ENCODE measurements around the gene HOXA6. TPM values are rescaled to one million over a fixed set of nuclear protein-coding genes. Genes with fewer than 3 reads are reported as not detected.

HOXA6 gene
- total and polyA plus RNA-seq, 2 donors (not counting 1 experiment from before 2014, with no cell fraction given): 0.18 to 0.49 TPM

DNA sequence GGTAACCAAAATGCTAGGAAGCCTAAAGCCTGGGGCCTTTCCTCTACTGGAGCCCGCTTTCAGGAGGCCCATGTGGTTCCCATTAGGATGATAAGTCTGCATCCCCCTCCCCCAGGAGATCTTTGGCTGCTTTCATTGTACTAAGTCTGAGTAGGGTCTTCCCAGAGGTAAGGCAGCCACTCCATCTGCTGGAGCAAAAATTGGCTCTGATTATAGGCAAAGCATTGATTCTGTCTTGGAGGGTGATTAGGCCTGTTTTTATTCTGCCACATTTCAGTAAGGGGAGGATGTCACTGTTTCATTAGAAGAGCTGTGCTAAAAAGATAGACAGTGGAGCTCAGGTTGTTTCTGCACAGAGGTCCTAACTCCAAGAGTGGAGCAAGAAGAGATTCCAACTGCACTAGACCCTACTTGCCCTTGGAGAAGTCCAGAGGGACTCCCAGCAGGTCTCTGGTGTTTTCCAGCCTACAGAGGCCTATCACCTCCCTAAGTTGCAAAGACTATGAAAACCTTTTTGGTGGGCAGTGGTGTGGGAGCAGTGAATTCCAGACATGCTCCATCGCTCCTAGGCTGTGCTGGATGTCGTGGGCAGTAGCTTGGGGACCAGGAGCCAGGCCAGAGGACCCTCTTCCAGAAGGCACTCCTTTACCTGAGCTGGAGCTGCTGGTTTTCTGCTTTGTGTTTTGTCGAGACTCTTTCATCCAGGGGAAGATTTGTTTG lies 37.9 kb downstream of the HOXA6 start:
- ChIA-PET CTCF (no interaction called here), POLR2A (interaction anchor here (1.2 kb wide), 1 partner anchor 16 kb away, joined by 3 read pairs; no protein-coding TSS in a partner anchor)
- H3K4me2 ChIP-seq (replicated peaks; ENCODE audit: low read depth, low read length, poor library complexity, severe bottlenecking): no peak overlapping the region
- H3K9ac ChIP-seq (ENCODE audit: low read length): no peak overlapping the region
- peaks cover 0 to 12% (median 7%) of the 10 kb centered on the region in 4 experiments for H3K27me3 ChIP-seq (replicated peaks in 1 of 4; ENCODE audit: control extremely low read depth in 1 of 4, control insufficient read depth in 3 of 4, insufficient read depth in 4 of 4, low read length in 3 of 4)
- 83% methylated on average over 3 of the region's 4 CpGs for WGBS (ENCODE audit: insufficient coverage)
- no peaks in the 10 kb centered on the region for H3K36me3 ChIP-seq (replicated peaks in 1 of 2; ENCODE audit: control extremely low read depth in 1 of 2, control insufficient read depth in 1 of 2, extremely low read depth in 1 of 2, insufficient read depth in 2 of 2, low read length in 1 of 2)
- Mint-ChIP-seq H3K27me3 (peaks cover 18% of the 10 kb centered on the region), H3K4me1 (no peaks in the 10 kb centered on the region), H3K4me3 (no peak overlapping the region), H3K27ac (no peak overlapping the region), H3K9me3 (ENCODE audit: insufficient read depth) (no peaks in the 10 kb centered on the region)
- no peaks in the 10 kb centered on the region for H3K79me2 ChIP-seq (ENCODE audit: control insufficient read depth, insufficient read depth, low read length)
- intact Hi-C loops (cut with micrococcal nuclease): no loop called here
- no peak overlapping the region for H3K4me3 ChIP-seq (ENCODE audit: control extremely low read depth in 1 of 5, extremely low read depth in 1 of 5, insufficient read depth in 1 of 5, low read depth in 2 of 5, low read length in 4 of 5)
- ATAC-seq (ENCODE audit: low read depth) (no peak), DNase-seq (no peak)
- H3K4me1 ChIP-seq (ENCODE audit: control insufficient read depth in 2 of 2, insufficient read depth in 2 of 2, low read length in 2 of 2): no peaks in the 10 kb centered on the region
- H3K9me3 ChIP-seq (ENCODE audit: control extremely low read depth in 1 of 3, control insufficient read depth in 2 of 3, insufficient read depth in 1 of 3, low read length in 2 of 3): peaks cover 0 to 22% (median 0%) of the 10 kb centered on the region in 3 donors
- H4K20me1 ChIP-seq (ENCODE audit: control insufficient read depth, insufficient read depth, low read length, poor library complexity, severe bottlenecking): no peaks in the 10 kb centered on the region
- no peak overlapping the region for H2AFZ ChIP-seq (ENCODE audit: insufficient read depth, low read depth, low read length, poor library complexity, severe bottlenecking)
- no peak overlapping the region for H3K27ac ChIP-seq (ENCODE audit: low read length in 2 of 2)
- TF ChIP-seq CTCF (IDR thresholded peaks at IDR 0.05) (no peak), EZH2 (IDR thresholded peaks at IDR 0.05; ENCODE audit: borderline replicate concordance, insufficient read depth, low read depth, low read length, poor library complexity, severe bottlenecking) (no peak)

- Histone ChIP-seq H3K4me1 (ENCODE audit: control insufficient read depth in 2 of 2, insufficient read depth in 2 of 2, low read length in 2 of 2) (no peaks in the 10 kb centered on the region), H3K36me3 (replicated peaks in 1 of 2; ENCODE audit: control extremely low read depth in 1 of 2, control insufficient read depth in 1 of 2, extremely low read depth in 1 of 2, insufficient read depth in 2 of 2, low read length in 1 of 2) (no peaks in the 10 kb centered on the region), H3K27me3 (replicated peaks in 1 of 4; ENCODE audit: control extremely low read depth in 1 of 4, control insufficient read depth in 3 of 4, insufficient read depth in 4 of 4, low read length in 3 of 4) (peaks cover 0 to 22% (median 13%) of the 10 kb centered on the region in 4 experiments), H3K79me2 (ENCODE audit: control insufficient read depth, insufficient read depth, low read length) (no peaks in the 10 kb centered on the region), H3K4me2 (replicated peaks; ENCODE audit: low read depth, low read length, poor library complexity, severe bottlenecking) (no peak overlapping the region), H3K4me3 (ENCODE audit: control extremely low read depth in 1 of 5, extremely low read depth in 1 of 5, insufficient read depth in 1 of 5, low read depth in 2 of 5, low read length in 4 of 5) (no peak overlapping the region), H3K9ac (ENCODE audit: low read length) (no peak overlapping the region), H3K27ac (ENCODE audit: low read length in 2 of 2) (no peak overlapping the region), H2AFZ (ENCODE audit: insufficient read depth, low read depth, low read length, poor library complexity, severe bottlenecking) (no peak overlapping the region), H3K9me3 (ENCODE audit: control extremely low read depth in 1 of 3, control insufficient read depth in 2 of 3, insufficient read depth in 1 of 3, low read length in 2 of 3) (peaks cover 0 to 26% (median 0%) of the 10 kb centered on the region in 3 donors), H4K20me1 (ENCODE audit: control insufficient read depth, insufficient read depth, low read length, poor library complexity, severe bottlenecking) (no peaks in the 10 kb centered on the region)
- Mint-ChIP-seq H3K4me3 (no peak overlapping the region), H3K9me3 (ENCODE audit: insufficient read depth) (no peaks in the 10 kb centered on the region), H3K27me3 (peaks cover 28% of the 10 kb centered on the region), H3K4me1 (peaks cover 4% of the 10 kb centered on the region), H3K27ac (no peak overlapping the region)
- CTCF ChIA-PET: no interaction called here
- no peak for ATAC-seq (ENCODE audit: low read depth)
- POLR2A ChIA-PET: interaction anchor here (1.2 kb wide), 1 partner anchor 15 kb away, joined by 3 read pairs; no protein-coding TSS in a partner anchor
- 98% methylated on average over 34 of the region's 41 CpGs for WGBS (ENCODE audit: insufficient coverage)
- no peak for DNase-seq
- TF ChIP-seq CTCF (IDR thresholded peaks at IDR 0.05) (no peak), EZH2 (IDR thresholded peaks at IDR 0.05; ENCODE audit: borderline replicate concordance, insufficient read depth, low read depth, low read length, poor library complexity, severe bottlenecking) (no peak)
- intact Hi-C loops (cut with micrococcal nuclease): no loop called here
These were observed 39.0 kb downstream of the HOXA6 start for GRCh38 chr7:27108390-27109127.

Measured in B cell (primary cell).